K562 (cell line): Measurements from ENCODE around the gene TRIOBP. TPM values are rescaled to one million over a fixed set of nuclear protein-coding genes. Genes with fewer than 3 reads are reported as not detected.

Experiments
- C11orf30 ChIP-seq: fragments of 450-650 bp; IDR thresholded peaks from 2 replicates; pipeline ENCODE4 v1.6.1; 2016; ENCODE audit warnings: low read depth, mild to moderate bottlenecking
- CTCF ChIP-seq, 3 experiments: IDR thresholded peaks in 2 of 3; conservative IDR thresholded peaks in 1 of 3; 2 replicates each; pipeline ENCODE4 v1.5.1; 2011 to 2012; ENCODE audit warnings: low read length in 3 of 3, mild to moderate bottlenecking in 3 of 3, control low read depth in 2 of 3, improper control_type of control experiment in 1 of 3, inconsistent platforms in 1 of 3, low read depth in 1 of 3, mixed read lengths in 1 of 3, moderate library complexity in 1 of 3; ENCODE audit not compliant: insufficient read depth in 2 of 3
- E2F8 ChIP-seq: fragments of 450-650 bp; IDR thresholded peaks from 2 replicates; pipeline ENCODE4 v1.7.1; 2018; ENCODE audit warnings: mild to moderate bottlenecking, low read depth; ENCODE audit not compliant: partially characterized antibody
- FOXK2 ChIP-seq, 2 experiments: fragments of 450-650 bp; IDR thresholded peaks in 1 of 2; conservative IDR thresholded peaks in 1 of 2; 2 replicates each; pipeline ENCODE4 v1.6.1; 2016; ENCODE audit warnings: low read depth in 2 of 2, mild to moderate bottlenecking in 1 of 2
- GTF2F1 ChIP-seq: IDR thresholded peaks from 2 replicates; pipeline ENCODE4 v1.6.1; 2011; ENCODE audit warnings: low read depth, low read length, improper control_type of control experiment
- HCFC1 ChIP-seq: IDR thresholded peaks from 2 replicates; pipeline ENCODE4 v1.6.1; 2012; ENCODE audit warnings: low read depth, low read length, improper control_type of control experiment
- KLF16 ChIP-seq: IDR thresholded peaks from 2 replicates; pipeline ENCODE4 v1.6.1; 2016; ENCODE audit warnings: antibody characterized with exemption
- MAFF ChIP-seq: IDR thresholded peaks from 2 replicates; pipeline ENCODE4 v1.6.1; 2012; ENCODE audit warnings: low read length, improper control_type of control experiment
- NCOA4 ChIP-seq: fragments of 450-650 bp; IDR thresholded peaks from 2 replicates; pipeline ENCODE4 v1.6.1; 2018; ENCODE audit warnings: mild to moderate bottlenecking; ENCODE audit not compliant: partially characterized antibody
- PTRF ChIP-seq: fragments of 450-650 bp; IDR thresholded peaks from 2 replicates; pipeline ENCODE4 v1.6.1; 2016; ENCODE audit warnings: mild to moderate bottlenecking, missing genetic modification characterization, missing compliant biosample characterization
- RBM17 ChIP-seq: fragments of 200-400 bp; formaldehyde crosslinking; IDR thresholded peaks from 2 replicates; pipeline ENCODE4 v1.6.1; 2017; ENCODE audit warnings: low read depth, mild to moderate bottlenecking, low read length, borderline replicate concordance
- RFX7 ChIP-seq: fragments of 250-450 bp; sonication (Bioruptor Pico); IDR thresholded peaks from 2 replicates; pipeline ENCODE4 v1.5.1; 2021; ENCODE audit warnings: mild to moderate bottlenecking
- SLC30A9 ChIP-seq: fragments of 250-450 bp; sonication (Bioruptor Pico); IDR thresholded peaks from 2 replicates; pipeline ENCODE4 v1.8.0; 2022; ENCODE audit warnings: mild to moderate bottlenecking, moderate library complexity
- SMARCA4 ChIP-seq: fragments of 450-650 bp; IDR thresholded peaks from 2 replicates; pipeline ENCODE4 v1.6.1; 2016
- TFAP4 ChIP-seq: sonication (generic); formaldehyde crosslinking; IDR thresholded peaks from 2 replicates; pipeline ENCODE4 v1.8.0; 2022; ENCODE audit warnings: missing genetic modification reagents, mild to moderate bottlenecking, moderate library complexity, borderline replicate concordance
- TOE1 ChIP-seq, 2 experiments: fragments of 450-650 bp in 1 of 2; sonication (generic) in 1 of 2; formaldehyde crosslinking in 1 of 2; IDR thresholded peaks; 2 replicates each; pipeline versions ENCODE4 v1.7.1 to v1.8.0; 2016 to 2022; ENCODE audit warnings: borderline replicate concordance in 2 of 2, mild to moderate bottlenecking in 2 of 2, antibody characterized with exemption in 1 of 2, inconsistent platforms in 1 of 2, low read depth in 1 of 2, missing genetic modification reagents in 1 of 2, moderate library complexity in 1 of 2
- polyA plus RNA-seq, 8 experiments: library from polyadenylated mRNA; depleted of rRNA in 4 of 8; stranded (reverse) in 5 of 8; unstranded in 3 of 8; fragments of >200 nt; fragmentation: Nextera tagmentation in 2 of 8; fragmentation: Illumina TruSeq in 1 of 8; extraction: Ambion mirVana in 2 of 8; extraction: Trizol in 1 of 8; gene quantifications; 2 replicates each; pipeline versions ENCODE4 v1.2.1 to v1.2.3, GENCODE V29; 2011 to 2014; ENCODE audit warnings: inconsistent platforms in 1 of 8, missing spikeins in 1 of 8
- total RNA-seq, 7 experiments: library from RNA; depleted of rRNA in 6 of 7; stranded (reverse); fragments of >200 nt in 6 of 7; fragmentation: Illumina TruSeq in 2 of 7; extraction: Trizol in 2 of 7; gene quantifications; 2 replicates each; pipeline versions ENCODE4 v1.2.1 to v1.2.3, GENCODE V29; 2011 to 2021; ENCODE audit warnings: low replicate concordance in 1 of 7

The TRIOBP gene
- total and polyA plus RNA-seq, 9 of the 15 experiments (the other 6 are each of a cell fraction or from before 2014, with no cell fraction given), result 0.24 to 13.8 (median 5.5) TPM

GRCh38 chr22:37661160-37661924 lies 35.5 kb upstream of the TRIOBP start (continued):
- TF ChIP-seq E2F8 (no peak), CTCF (IDR thresholded peaks at IDR 0.05 in 2 of 3, conservative IDR thresholded peaks at IDR 0.05 in 1 of 3; ENCODE audit: insufficient read depth in 2 of 3, low read depth in 1 of 3, low read length in 3 of 3) (peak; percentile 51 to 65 (median 61)), NCOA4 (no peak), RFX7 (CRISPR knock-in tag) (no peak), RBM17 (no peak), C11orf30 (peak; percentile 7; the same call in 1 of the 2 replicates), MAFF (no peak), SMARCA4 (no peak), GTF2F1 (no peak), SLC30A9 (CRISPR knock-in tag) (no peak), KLF16 (no peak), FOXK2 (conservative IDR thresholded peaks at IDR 0.05 in 1 of 2, IDR thresholded peaks at IDR 0.05 in 1 of 2; ENCODE audit: low read depth in 2 of 2) (peak; percentile 67 to 76; a peak in 3 of 4 replicates), HCFC1 (no peak), PTRF (no peak), TFAP4 (CRISPR knock-in tag) (peak; percentile 50; the same call in 1 of the 2 replicates), TOE1 (IDR thresholded peaks at IDR 0.05; ENCODE audit: borderline replicate concordance) (no peak), TOE1 (CRISPR knock-in tag; IDR thresholded peaks at IDR 0.05; ENCODE audit: borderline replicate concordance, low read depth) (no peak)
